Thyroid gland (tissue), 4 donors: ENCODE measurements around the gene MTHFS.

Experiments used
- POLR2A ChIP-seq, 2 donors: fragments of 450-650 bp; IDR thresholded peaks; one replicate each; pipeline ENCODE4 v1.6.1; 2017; ENCODE audit warnings: antibody characterized with exemption in 2 of 2, mild to moderate bottlenecking in 2 of 2, moderate library complexity in 1 of 2
- TF ChIP-seq, protein P1 (sequence below), 6 experiments: fragments of 200-600 bp in 3 of 6; fragments of 450-650 bp in 3 of 6; sonication (generic) in 3 of 6; IDR thresholded peaks; one replicate each; pipeline ENCODE4 v1.5.1; 2016 to 2019; ENCODE audit warnings: antibody characterized with exemption in 6 of 6, mild to moderate bottlenecking in 2 of 6, inconsistent platforms in 1 of 6, moderate library complexity in 1 of 6

DNA sequence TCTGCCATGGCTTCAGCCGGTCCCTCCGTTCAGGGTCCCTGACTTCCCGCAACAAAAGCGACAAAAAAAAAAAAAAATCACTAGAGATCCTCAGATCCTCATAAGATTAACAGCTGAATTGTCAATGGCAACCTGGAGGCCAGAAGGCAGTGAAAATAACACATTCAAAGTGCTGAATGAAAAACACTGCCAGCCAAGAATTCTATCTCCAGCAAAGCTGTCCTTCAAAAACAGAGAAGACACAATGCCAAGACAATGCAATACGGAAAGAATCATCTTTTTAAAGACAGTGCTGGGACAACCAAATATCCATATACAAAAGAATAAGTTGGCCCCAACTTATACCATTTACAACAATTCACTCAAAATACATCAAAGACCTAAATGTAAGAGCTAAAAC, 21.6 kb downstream of the MTHFS start:
- TF ChIP-seq, protein P1, sequence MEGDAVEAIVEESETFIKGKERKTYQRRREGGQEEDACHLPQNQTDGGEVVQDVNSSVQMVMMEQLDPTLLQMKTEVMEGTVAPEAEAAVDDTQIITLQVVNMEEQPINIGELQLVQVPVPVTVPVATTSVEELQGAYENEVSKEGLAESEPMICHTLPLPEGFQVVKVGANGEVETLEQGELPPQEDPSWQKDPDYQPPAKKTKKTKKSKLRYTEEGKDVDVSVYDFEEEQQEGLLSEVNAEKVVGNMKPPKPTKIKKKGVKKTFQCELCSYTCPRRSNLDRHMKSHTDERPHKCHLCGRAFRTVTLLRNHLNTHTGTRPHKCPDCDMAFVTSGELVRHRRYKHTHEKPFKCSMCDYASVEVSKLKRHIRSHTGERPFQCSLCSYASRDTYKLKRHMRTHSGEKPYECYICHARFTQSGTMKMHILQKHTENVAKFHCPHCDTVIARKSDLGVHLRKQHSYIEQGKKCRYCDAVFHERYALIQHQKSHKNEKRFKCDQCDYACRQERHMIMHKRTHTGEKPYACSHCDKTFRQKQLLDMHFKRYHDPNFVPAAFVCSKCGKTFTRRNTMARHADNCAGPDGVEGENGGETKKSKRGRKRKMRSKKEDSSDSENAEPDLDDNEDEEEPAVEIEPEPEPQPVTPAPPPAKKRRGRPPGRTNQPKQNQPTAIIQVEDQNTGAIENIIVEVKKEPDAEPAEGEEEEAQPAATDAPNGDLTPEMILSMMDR (IDR thresholded peaks at IDR 0.05), result no peak
- no peak for TF ChIP-seq POLR2A (IDR thresholded peaks at IDR 0.05)
